ENCODE results near the gene NDUFB3.

DNA sequence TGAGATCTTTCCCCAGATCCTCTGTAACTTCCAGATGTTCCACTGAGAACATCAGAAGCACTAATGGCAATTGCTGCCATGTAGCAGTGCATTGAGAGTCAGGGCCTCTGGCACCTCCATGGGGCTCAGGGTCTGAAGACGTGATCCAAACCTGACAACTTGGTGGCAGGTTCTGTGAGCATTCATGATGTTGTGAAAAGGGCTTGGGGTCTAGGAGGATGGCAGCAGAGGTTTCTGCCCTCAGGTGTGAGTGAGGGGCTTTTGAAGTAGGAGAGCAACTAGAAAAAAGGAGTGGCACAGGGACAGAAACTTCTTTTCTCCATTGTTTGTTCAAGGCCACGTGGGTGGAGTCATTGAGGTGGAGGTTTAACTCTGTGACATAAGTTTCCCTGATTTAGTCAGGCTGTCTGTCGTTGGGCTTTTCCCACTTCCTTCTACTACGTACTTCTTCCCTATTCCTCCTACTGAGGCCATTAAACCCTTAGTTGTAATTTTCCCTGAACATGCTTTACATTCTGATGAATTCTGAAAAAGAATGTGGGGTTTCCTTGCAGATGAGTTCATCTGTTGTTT lies 57.2 kb downstream of the NDUFB3 start:
- TF ChIP-seq, protein P1, sequence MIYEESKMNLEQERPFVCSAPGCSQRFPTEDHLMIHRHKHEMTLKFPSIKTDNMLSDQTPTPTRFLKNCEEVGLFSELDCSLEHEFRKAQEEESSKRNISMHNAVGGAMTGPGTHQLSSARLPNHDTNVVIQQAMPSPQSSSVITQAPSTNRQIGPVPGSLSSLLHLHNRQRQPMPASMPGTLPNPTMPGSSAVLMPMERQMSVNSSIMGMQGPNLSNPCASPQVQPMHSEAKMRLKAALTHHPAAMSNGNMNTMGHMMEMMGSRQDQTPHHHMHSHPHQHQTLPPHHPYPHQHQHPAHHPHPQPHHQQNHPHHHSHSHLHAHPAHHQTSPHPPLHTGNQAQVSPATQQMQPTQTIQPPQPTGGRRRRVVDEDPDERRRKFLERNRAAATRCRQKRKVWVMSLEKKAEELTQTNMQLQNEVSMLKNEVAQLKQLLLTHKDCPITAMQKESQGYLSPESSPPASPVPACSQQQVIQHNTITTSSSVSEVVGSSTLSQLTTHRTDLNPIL (CRISPR knock-in tag; IDR thresholded peaks at IDR 0.05; ENCODE audit: low read depth), result no peak
- TF ChIP-seq, protein P2, sequence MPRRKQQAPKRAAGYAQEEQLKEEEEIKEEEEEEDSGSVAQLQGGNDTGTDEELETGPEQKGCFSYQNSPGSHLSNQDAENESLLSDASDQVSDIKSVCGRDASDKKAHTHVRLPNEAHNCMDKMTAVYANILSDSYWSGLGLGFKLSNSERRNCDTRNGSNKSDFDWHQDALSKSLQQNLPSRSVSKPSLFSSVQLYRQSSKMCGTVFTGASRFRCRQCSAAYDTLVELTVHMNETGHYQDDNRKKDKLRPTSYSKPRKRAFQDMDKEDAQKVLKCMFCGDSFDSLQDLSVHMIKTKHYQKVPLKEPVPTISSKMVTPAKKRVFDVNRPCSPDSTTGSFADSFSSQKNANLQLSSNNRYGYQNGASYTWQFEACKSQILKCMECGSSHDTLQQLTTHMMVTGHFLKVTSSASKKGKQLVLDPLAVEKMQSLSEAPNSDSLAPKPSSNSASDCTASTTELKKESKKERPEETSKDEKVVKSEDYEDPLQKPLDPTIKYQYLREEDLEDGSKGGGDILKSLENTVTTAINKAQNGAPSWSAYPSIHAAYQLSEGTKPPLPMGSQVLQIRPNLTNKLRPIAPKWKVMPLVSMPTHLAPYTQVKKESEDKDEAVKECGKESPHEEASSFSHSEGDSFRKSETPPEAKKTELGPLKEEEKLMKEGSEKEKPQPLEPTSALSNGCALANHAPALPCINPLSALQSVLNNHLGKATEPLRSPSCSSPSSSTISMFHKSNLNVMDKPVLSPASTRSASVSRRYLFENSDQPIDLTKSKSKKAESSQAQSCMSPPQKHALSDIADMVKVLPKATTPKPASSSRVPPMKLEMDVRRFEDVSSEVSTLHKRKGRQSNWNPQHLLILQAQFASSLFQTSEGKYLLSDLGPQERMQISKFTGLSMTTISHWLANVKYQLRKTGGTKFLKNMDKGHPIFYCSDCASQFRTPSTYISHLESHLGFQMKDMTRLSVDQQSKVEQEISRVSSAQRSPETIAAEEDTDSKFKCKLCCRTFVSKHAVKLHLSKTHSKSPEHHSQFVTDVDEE (CRISPR knock-in tag; IDR thresholded peaks at IDR 0.05), result no peak
- TF ChIP-seq TOX (CRISPR knock-in tag; IDR thresholded peaks at IDR 0.05; ENCODE audit: borderline replicate concordance), result no peak
